GM18505 (cell line): ENCODE data around the gene NET1.
"Not testable (repeated sequence)": the region's sequence is repeated elsewhere in the genome, so short reads cannot be mapped to it uniquely, and the experiment has no call there.

Experiments
- ATAC-seq: cut with Tn5 transposase; IDR thresholded peaks from one replicate; pipeline ENCODE4 v1.9.1; 2021; ENCODE audit not compliant: unreplicated experiment
- POLR2A ChIP-seq: IDR thresholded peaks from 4 replicates; pipeline ENCODE4 v1.6.1; 2011; ENCODE audit warnings: borderline replicate concordance; ENCODE audit not compliant: insufficient read depth, insufficient read length; ENCODE audit errors: extremely low read depth

Gene NET1, protein sequence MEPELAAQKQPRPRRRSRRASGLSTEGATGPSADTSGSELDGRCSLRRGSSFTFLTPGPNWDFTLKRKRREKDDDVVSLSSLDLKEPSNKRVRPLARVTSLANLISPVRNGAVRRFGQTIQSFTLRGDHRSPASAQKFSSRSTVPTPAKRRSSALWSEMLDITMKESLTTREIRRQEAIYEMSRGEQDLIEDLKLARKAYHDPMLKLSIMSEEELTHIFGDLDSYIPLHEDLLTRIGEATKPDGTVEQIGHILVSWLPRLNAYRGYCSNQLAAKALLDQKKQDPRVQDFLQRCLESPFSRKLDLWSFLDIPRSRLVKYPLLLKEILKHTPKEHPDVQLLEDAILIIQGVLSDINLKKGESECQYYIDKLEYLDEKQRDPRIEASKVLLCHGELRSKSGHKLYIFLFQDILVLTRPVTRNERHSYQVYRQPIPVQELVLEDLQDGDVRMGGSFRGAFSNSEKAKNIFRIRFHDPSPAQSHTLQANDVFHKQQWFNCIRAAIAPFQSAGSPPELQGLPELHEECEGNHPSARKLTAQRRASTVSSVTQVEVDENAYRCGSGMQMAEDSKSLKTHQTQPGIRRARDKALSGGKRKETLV

DNA sequence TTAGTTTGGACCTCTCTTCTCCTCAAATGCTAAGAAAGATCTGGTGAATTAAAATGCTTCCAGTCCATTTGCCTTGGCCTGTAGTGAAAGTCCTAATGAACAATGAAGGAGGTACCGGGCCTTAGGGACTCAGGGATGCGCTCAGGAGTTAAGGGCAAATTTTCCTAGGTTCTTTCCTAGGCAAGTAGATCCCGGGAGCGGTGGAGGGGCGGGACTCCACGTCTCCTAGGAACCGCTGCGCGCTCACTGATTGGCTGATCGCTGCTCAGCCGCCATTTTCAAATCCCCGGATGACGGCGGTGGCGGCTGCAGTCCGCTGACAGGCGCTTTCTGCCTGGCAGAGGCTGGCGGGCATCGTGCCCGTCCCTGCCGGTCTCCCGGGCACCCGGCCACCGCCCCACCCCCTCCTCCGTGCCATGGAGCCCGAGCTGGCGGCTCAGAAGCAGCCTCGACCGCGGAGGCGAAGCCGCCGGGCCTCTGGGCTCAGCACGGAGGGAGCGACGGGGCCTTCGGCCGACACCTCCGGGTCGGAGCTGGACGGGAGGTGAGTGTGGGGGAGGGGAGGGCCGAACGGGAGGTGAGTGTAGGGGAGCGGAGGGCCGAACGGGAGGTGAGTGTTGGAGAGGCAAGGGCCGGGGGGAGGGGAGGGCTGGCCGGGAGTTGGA lies at the start of gene NET1:
Gene NET1, plus strand, starts transcription at position 281 of the 665 bp plus-strand sequence. Its CDS starts 136 bp downstream, at position 417.
- TF ChIP-seq POLR2A: peak; percentile 59
- ATAC-seq: peak; percentile 95

DNA sequence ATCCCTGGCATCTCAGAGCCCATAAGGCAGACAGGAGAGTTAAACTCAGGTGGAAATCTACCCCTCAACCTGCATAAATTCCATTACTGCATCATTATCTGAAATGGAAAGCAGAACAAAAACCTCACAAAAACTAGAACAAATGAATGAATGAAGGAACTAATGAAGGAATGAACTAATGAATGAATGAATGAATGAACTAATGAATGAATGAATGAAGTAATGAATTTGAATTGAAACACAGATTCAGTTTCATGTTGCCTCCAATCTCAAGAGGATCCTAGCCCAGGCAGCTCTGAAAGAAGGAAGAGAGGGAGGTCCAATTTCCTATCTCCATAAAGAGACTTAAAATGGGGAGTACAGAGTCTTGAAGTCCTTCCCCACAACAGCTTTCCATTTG lies 49.5 kb upstream of the NET1 start:
- no peak for ATAC-seq

DNA sequence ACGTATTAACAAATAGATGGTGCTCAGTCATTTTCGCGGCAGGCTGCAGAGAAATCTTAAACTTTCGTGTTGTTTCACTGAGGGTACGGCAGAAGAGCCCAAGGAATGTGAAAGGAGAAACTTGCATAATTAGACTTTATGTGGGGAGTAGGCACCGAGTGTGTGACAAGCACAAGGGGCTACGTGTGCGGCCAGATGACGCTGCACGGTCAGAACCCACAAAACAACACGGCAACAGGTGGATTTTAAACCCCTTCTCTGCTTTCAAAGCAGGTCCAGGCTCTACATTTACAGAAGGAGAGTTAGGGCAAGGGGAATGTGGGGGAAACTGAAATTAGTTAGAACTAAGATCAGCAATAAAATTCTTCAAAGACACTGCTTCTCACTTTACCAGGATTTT lies 48.0 kb upstream of the NET1 start:
- no peak for TF ChIP-seq POLR2A
- no peak for ATAC-seq

More for the DNA sequence above, 49.5 kb upstream of the NET1 start:
- no peak for TF ChIP-seq POLR2A

DNA sequence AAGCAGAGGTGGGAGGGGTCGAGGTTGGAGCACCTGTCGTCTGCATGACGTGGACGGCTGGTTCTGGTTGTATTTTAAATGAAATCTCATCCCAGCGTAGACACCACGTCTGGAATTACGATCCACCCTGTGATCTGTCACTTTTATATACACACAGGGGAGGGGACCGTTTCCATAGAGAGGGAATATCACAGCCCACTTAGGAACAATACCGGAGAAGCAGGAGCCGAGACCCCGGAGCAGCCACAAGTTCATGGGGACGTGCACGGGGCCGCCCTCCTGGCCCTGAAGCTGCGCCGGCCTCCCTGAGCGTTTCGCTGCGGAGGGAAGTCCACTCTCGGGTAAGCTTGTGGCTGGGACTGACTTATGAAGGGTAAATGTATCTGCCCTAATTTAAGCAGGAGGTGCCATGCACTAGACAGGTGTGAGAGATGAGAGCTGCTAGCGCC lies 47.4 kb upstream of the NET1 start, which contains the start of gene UCN3:
Gene UCN3, plus strand, starts transcription at position 77 of the 449 bp plus-strand sequence. CDS start 8,755 bp downstream, outside the sequence.
- no peak for ATAC-seq
- no peak for TF ChIP-seq POLR2A

DNA sequence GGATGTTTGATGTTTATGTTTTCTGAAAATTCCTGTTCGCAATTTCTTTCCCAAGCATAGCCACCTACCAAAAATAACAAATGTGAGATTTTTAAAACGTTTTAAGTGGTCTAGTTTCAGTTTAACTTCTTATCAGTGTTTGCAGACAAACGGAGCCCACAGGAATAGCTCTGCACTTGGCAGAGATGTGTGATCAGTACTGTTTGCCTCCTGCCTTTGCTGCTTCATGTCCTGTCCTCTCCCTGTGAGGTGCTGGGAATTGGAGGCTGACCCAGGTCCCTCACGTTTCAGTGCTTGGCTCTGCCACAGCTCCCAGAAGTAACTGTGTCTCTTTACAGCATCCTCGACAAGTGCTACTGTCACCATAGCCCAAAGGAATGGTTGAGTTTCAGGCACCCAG lies 46.4 kb upstream of the NET1 start:
- no peak for ATAC-seq
- no peak for TF ChIP-seq POLR2A

DNA sequence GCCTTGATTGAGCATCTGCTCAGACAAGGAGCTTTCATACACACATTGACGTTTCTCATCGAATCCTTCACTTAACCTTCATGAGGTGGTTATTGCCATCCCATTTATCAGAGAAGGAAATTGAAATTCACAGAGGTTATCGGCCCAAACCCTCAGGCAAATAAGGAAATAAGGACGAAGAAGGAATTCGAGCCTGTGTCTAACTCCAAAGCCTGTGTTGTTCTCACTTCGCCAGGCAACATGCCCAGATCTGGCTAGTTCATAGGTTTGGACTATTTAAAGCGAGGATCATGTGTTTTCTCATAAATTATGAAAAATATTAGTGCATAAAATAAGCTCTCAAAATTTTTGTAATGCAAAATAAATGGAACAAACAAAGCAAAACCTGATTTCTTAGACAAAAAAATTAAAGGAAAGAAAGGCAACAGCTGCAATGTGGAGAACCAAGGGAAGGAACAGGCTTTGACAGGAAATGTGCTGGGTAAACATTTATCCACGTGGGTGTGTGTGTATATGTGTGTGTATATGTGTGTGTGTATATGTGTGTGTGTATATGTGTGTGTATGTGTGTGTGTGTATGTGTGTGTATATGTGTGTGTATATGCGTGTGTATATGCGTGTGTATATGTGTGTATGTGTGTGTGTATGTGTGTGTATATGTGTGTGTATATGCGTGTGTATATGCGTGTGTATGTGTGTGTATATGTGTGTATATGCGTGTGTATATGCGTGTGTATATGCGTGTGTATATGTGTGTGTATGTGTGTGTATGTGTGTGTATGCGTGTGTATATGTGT lies 42.8 kb upstream of the NET1 start:
- no peak for TF ChIP-seq POLR2A
- no peak for ATAC-seq

DNA sequence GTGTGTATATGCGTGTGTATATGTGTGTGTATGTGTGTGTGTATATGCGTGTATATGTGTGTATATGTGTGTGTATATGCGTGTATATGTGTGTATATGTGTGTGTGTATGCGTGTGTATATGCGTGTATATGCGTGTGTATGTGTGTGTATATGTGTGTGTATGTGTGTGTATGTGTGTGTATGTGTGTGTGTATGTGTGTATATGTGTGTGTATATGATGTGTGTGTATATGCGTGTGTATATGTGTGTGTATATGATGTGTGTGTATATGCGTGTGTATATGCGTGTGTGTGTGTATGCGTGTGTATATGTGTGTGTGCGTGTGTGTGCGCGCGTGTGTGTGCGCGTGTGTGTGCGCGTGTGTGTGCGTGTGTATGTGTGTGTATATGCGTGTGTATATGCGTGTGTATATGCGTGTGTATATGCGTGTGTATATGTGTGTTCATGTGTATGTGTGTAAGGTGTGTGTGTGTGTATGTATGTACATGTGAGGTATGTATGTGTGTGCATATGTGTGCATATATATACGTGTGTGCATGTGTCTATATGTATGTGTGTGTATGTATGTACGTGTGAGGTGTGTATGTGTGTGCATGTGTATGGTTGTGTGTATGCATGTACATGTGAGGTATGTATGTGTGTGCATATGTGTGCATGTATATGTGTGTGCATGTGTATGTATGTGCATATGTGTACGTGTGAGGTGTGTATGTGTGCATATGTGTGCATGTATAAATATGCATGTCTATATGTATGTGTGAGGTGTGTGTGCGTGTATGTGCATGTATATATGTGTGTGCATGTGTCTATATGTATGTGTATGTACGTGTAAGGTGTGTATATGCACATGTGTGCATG lies 41.6 kb upstream of the NET1 start:
- no peak for TF ChIP-seq POLR2A
- ATAC-seq: no peak

DNA sequence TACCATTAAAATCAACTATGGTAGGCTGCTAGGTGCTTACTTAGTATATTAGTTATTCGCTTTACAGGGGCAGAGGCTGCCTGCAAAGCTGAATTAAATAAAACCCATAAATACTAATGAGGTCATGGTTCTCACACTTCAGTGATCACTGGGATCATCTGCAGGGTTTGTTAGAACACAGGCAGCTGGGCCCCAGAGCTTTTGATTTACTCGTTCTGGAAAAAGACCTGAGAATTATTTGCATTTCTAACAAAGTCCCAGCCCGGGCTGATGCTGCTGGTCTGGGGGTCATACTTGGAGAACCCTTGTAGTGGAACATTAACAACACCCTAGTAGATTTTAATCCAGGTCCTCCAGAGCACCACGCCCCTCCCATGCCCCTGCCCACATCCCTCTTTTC lies 39.0 kb upstream of the NET1 start:
- TF ChIP-seq POLR2A: no peak
- ATAC-seq: no peak

DNA sequence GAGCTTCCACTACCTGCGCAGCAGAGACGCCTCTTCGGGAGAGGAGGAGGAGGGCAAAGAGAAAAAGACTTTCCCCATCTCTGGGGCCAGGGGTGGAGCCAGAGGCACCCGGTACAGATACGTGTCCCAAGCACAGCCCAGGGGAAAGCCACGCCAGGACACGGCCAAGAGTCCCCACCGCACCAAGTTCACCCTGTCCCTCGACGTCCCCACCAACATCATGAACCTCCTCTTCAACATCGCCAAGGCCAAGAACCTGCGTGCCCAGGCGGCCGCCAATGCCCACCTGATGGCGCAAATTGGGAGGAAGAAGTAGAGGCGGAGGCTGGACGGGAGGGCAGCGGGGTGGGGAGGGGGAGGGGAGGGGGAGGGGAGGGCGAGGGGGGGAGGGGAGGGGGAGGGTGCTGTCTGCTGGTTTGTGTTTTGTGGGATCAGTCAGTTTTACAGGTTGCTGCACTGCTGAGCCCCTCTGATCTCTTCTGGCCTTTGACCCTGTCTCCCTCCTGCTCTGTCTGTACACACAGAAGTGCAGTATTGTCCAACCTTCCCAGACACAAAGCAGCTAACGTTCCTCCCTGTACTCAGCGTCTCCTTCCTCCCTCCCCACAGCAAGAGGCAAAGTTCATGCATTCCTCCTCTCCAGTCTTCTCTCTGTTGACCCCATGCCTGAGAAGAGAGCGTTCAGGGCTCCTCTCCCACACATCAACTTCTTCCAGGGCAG lies 38.3 kb upstream of the NET1 start:
- TF ChIP-seq POLR2A: no peak
- ATAC-seq: no peak

DNA sequence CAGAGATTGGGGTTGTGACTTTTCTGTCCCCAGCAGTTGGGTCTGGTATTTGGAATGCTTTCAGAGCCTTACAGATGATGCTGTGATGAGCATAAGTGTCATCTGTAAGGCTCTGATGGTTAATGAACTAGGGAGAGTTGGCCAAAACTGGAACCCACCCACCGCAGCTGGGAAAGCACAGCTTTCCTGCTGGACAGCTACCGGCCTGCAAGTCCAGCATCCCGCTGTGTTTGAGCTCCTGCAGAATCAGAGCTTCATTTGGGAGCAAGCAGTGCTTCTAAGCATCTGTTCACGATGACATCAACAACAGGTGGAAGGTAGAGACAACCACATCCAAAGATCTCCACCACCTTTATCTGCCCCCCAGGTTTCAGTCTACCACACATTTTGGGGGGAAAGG lies 35.9 kb upstream of the NET1 start:
- no peak for TF ChIP-seq POLR2A

DNA sequence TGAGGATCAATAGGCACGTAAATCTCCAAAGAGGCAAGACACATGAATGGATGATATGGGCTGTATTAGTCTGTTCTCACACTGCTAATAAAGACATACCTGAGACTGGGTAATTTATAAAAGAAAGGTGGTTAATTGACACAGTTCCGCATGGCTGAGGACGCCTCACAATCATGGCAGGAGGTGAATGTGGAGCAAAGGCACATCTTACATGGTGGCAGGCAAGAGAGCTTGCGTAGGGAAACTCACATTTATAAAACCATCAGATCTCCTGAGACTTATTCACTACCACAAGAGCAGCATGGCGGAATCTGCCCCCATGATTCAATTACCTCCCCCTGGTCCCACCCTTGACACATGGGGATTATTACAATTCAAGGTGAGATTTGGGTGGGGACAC lies 33.2 kb upstream of the NET1 start:
- ATAC-seq: not testable (repeated sequence)

More for the DNA sequence above, 35.9 kb upstream of the NET1 start:
- ATAC-seq: no peak

DNA sequence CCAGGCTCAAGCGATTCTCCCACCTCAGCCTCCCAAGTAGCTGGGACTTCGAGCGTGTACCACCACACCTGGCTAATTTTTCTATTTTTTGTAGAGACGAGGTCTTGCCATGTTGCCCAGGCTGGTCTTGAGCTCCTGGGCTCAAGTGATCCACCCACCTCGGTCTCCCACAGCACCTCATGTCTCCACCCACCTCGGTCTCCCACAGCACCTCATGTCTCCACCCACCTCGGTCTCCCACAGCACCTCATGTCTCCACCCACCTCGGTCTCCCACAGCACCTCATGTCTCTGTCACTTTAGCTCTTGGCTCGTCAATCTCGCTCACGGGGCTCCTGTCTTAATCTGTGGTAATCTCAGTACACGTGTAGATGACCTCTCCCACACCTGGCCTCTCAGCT lies 32.0 kb upstream of the NET1 start:
- not testable (repeated sequence) for ATAC-seq

DNA sequence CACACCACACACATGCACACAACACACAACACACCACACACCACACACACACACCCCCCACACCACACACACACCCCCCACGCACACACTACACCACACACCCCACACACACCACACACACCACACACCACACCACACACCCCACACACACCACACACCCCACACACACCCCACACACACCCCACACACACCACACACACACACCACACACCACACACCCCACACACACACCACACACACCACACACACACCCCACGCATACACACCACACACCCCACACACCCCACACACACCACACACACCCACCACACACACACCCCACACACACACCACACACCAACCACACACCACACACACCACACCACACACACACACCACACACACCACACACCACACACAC lies 31.2 kb upstream of the NET1 start:
- no peak for ATAC-seq

More for the DNA sequence above, 31.2 kb upstream of the NET1 start:
- no peak for TF ChIP-seq POLR2A
